Type B pancreatic cell (in vitro differentiated cells): Measurements from ENCODE around the gene KMT2C. TPM values are rescaled to one million over a fixed set of nuclear protein-coding genes. Genes with fewer than 3 reads are reported as not detected.
"Not testable (repeated sequence)": the region's sequence is repeated elsewhere in the genome, so short reads cannot be mapped to it uniquely, and the experiment has no call there.

Experiments used
- DNase-seq: peaks from one replicate; pipeline ENCODE4 v3.0.0; 2021; ENCODE audit warnings: mixed read lengths; ENCODE audit not compliant: unreplicated experiment; ENCODE audit errors: extremely low spot score
- H3K27ac Mint-ChIP-seq: 2 replicates; pipeline ENCODE4 v1.8.0; 2021; ENCODE audit warnings: mild to moderate bottlenecking, mixed read lengths
- H3K27me3 Mint-ChIP-seq: 2 replicates; pipeline ENCODE4 v1.8.0; 2021; ENCODE audit warnings: mixed read lengths
- H3K36me3 Mint-ChIP-seq: 2 replicates; pipeline ENCODE4 v1.8.0; 2021; ENCODE audit warnings: mixed read lengths
- H3K4me1 Mint-ChIP-seq: one replicate; pipeline ENCODE4 v1.8.0; 2021; ENCODE audit warnings: mixed read lengths; ENCODE audit not compliant: unreplicated experiment
- H3K4me3 Mint-ChIP-seq: 2 replicates; pipeline ENCODE4 v1.8.0; 2021; ENCODE audit warnings: mild to moderate bottlenecking, mixed read lengths
- H3K9me3 Mint-ChIP-seq: 2 replicates; pipeline ENCODE4 v1.8.0; 2021; ENCODE audit warnings: mixed read lengths
- CTCF ChIP-seq: fragments of 200-600 bp; sonication (generic); conservative IDR thresholded peaks from 2 replicates; pipeline ENCODE4 v1.5.0; 2021; ENCODE audit warnings: antibody characterized with exemption, mild to moderate bottlenecking
- total RNA-seq: library from RNA; stranded (reverse); gene quantifications from 2 replicates; pipeline ENCODE4 v1.2.1, GENCODE V29; 2021; ENCODE audit warnings: low replicate concordance

Gene KMT2C
- total RNA-seq, 1 donor from 2014 or later, result 60.3 TPM

- no peak for TF ChIP-seq CTCF
- H3K4me3 Mint-ChIP-seq, result no peak overlapping the region
- H3K27ac Mint-ChIP-seq, result no peak overlapping the region
- H3K36me3 Mint-ChIP-seq, result no peaks in the 10 kb centered on the region
- H3K27me3 Mint-ChIP-seq, result no peaks in the 10 kb centered on the region
- no peaks in the 10 kb centered on the region for H3K4me1 Mint-ChIP-seq
- no peak for DNase-seq
- no peaks in the 10 kb centered on the region for H3K9me3 Mint-ChIP-seq
Observed at GRCh38 chr7:152477079-152477478, 41.3 kb upstream of the KMT2C start.

- H3K27ac Mint-ChIP-seq, result no peak overlapping the region
- H3K27me3 Mint-ChIP-seq, result no peaks in the 10 kb centered on the region
- no peak overlapping the region for H3K4me3 Mint-ChIP-seq
- no peaks in the 10 kb centered on the region for H3K36me3 Mint-ChIP-seq
- no peaks in the 10 kb centered on the region for H3K9me3 Mint-ChIP-seq
- no peak for TF ChIP-seq CTCF
- no peaks in the 10 kb centered on the region for H3K4me1 Mint-ChIP-seq
- DNase-seq, result no peak
Observed at GRCh38 chr7:152476551-152476950, 40.7 kb upstream of the KMT2C start.

GRCh38 chr7:152471023-152471620, 35.3 kb upstream of the KMT2C start:
- not testable (repeated sequence) for H3K27me3 Mint-ChIP-seq, H3K27ac Mint-ChIP-seq, H3K4me3 Mint-ChIP-seq, H3K9me3 Mint-ChIP-seq, DNase-seq, H3K36me3 Mint-ChIP-seq, H3K4me1 Mint-ChIP-seq

GRCh38 chr7:152470251-152471022, 34.6 kb upstream of the KMT2C start:
- Mint-ChIP-seq H3K4me3 (peak overlapping the region; percentile 10), H3K27ac (peak overlapping the region; percentile 53)
- H3K9me3 Mint-ChIP-seq, DNase-seq, H3K36me3 Mint-ChIP-seq, H3K27me3 Mint-ChIP-seq, H3K4me1 Mint-ChIP-seq: not testable (repeated sequence)

- not testable (repeated sequence) for H3K4me3 Mint-ChIP-seq, DNase-seq, H3K4me1 Mint-ChIP-seq, H3K27me3 Mint-ChIP-seq, H3K36me3 Mint-ChIP-seq, H3K9me3 Mint-ChIP-seq
- peak overlapping the region; percentile 53 for H3K27ac Mint-ChIP-seq
Observed at GRCh38 chr7:152469576-152469975, 33.8 kb upstream of the KMT2C start.

GRCh38 chr7:152467225-152467624, 31.4 kb upstream of the KMT2C start:
- DNase-seq, result no peak
- no peaks in the 10 kb centered on the region for H3K27me3 Mint-ChIP-seq
- no peak overlapping the region for H3K27ac Mint-ChIP-seq
- peaks cover 8% of the 10 kb centered on the region for H3K4me1 Mint-ChIP-seq
- H3K4me3 Mint-ChIP-seq, result no peak overlapping the region
- H3K9me3 Mint-ChIP-seq, result peaks cover 5% of the 10 kb centered on the region
- TF ChIP-seq CTCF, result no peak
- H3K36me3 Mint-ChIP-seq, result peaks cover 4% of the 10 kb centered on the region

- no peak for DNase-seq
- no peaks in the 10 kb centered on the region for H3K36me3 Mint-ChIP-seq
- no peaks in the 10 kb centered on the region for H3K9me3 Mint-ChIP-seq
- no peaks in the 10 kb centered on the region for H3K27me3 Mint-ChIP-seq
- H3K4me1 Mint-ChIP-seq, result peaks cover 15% of the 10 kb centered on the region
- TF ChIP-seq CTCF, result no peak
- peak overlapping the region; percentile 92 for H3K27ac Mint-ChIP-seq
- peak overlapping the region; percentile 94 for H3K4me3 Mint-ChIP-seq
Observed at GRCh38 chr7:152465119-152465387, 29.2 kb upstream of the KMT2C start.
